Gastroesophageal sphincter (tissue), 3 donors: ENCODE results near the gene MC2R.

Source experiments
- CTCF ChIP-seq, 4 experiments: fragments of 200-600 bp in 2 of 4; fragments of 450-650 bp in 2 of 4; sonication (generic) in 1 of 4; IDR thresholded peaks; one replicate each; pipeline ENCODE4 v1.5.1; 2017 to 2019; ENCODE audit warnings: antibody characterized with exemption in 4 of 4, mild to moderate bottlenecking in 2 of 4, moderate library complexity in 2 of 4
- POLR2A ChIP-seq, 2 donors: fragments of 450-650 bp; IDR thresholded peaks; one replicate each; pipeline ENCODE4 v1.6.1; 2017; ENCODE audit warnings: antibody characterized with exemption in 2 of 2, mild to moderate bottlenecking in 2 of 2, moderate library complexity in 1 of 2
- POLR2AphosphoS5 ChIP-seq: sonication (generic); formaldehyde crosslinking; IDR thresholded peaks from one replicate; pipeline ENCODE4 v1.6.1; 2017; ENCODE audit warnings: antibody characterized with exemption

GRCh38 chr18:13892098-13892497 is 23.2 kb downstream of the MC2R start:
- TF ChIP-seq CTCF (IDR thresholded peaks at IDR 0.05) (no peak), POLR2A (IDR thresholded peaks at IDR 0.05) (no peak), POLR2AphosphoS5 (no peak)
